Measurements from ENCODE around the gene WDR17. TPM values are rescaled to one million over a fixed set of nuclear protein-coding genes. Genes with fewer than 3 reads are reported as not detected.

Gene WDR17
- total RNA-seq, 4 donors from 2014 or later, result 0.57 to 6.7 (median 1.8) TPM

DNA sequence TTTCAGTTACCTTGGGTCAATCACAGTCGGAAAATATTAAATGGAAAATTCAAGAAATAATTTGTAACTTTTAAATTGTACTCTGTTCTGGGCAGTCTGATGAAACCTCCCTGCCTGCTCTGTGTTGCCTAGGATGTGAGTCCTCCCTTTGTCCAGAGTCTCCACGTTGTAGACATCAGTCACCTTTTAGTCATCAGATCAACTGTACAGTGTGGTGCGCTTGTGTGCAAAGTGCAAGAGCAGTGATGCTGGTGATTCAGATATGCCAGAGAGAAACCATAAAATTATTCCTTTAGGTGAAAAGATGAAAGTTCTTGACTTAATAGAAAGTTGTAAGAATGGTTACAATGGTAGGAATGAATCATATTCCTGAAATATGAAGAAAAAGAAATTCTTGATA lies 128.3 kb downstream of the WDR17 start:
- TF ChIP-seq POLR2A (IDR thresholded peaks at IDR 0.05), result no peak
- TF ChIP-seq, protein P1, sequence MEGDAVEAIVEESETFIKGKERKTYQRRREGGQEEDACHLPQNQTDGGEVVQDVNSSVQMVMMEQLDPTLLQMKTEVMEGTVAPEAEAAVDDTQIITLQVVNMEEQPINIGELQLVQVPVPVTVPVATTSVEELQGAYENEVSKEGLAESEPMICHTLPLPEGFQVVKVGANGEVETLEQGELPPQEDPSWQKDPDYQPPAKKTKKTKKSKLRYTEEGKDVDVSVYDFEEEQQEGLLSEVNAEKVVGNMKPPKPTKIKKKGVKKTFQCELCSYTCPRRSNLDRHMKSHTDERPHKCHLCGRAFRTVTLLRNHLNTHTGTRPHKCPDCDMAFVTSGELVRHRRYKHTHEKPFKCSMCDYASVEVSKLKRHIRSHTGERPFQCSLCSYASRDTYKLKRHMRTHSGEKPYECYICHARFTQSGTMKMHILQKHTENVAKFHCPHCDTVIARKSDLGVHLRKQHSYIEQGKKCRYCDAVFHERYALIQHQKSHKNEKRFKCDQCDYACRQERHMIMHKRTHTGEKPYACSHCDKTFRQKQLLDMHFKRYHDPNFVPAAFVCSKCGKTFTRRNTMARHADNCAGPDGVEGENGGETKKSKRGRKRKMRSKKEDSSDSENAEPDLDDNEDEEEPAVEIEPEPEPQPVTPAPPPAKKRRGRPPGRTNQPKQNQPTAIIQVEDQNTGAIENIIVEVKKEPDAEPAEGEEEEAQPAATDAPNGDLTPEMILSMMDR (IDR thresholded peaks at IDR 0.05), result no peak
- Histone ChIP-seq H3K9me3 (no peaks in the 10 kb centered on the region), H3K36me3 (no peaks in the 10 kb centered on the region), H3K4me1 (no peaks in the 10 kb centered on the region), H3K4me3 (no peak overlapping the region), H3K27ac (no peak overlapping the region), H3K27me3 (no peaks in the 10 kb centered on the region)
- DNase-seq, result no peak

DNA sequence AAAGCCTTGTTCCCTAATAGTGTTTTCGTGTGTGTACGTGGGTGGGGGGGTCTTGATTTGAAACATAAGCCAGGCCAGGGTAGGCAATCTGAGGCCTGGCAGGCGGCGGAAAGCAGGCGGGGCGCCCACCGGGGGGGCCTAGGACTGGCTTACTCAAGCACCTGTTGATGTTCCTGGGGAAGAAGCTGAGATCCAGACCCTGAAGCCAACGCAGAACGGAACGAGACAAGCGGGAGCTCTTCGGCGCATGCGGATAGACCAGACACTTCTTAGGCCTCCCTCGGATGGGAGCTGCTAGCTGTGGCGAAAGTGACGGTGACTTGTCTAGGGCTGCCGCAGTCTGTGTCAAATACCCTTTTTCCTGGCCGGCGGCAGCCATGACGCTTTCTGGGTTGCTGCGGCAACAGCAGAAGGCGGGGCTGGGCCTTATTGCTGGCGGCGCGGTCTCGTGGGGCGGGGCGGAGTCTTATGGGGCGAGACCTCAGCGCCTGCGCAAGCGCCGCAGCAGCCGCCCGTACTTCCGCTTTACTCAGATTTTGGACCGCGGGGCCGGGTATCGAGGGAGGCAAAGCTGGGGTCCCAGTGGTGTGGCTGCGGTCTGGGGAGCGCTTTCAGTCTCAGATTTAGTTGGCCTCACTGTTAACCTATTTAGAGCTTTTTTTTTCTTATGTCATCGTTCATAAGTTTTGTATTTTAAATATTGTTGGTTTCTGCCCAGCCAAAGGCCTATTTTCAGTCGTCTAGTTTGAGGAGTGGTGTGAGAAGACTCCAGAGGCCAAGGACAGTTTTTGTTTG lies 129.7 kb downstream of the WDR17 start, which contains the start of gene SPATA4:
TSS of gene SPATA4 (minus strand) at position 402 of the 795 bp plus-strand sequence. CDS start at position 379, 23 bp downstream.
- no peaks in the 10 kb centered on the region for H3K4me1 ChIP-seq
- no peaks in the 10 kb centered on the region for H3K27me3 ChIP-seq
- H3K9me3 ChIP-seq, result no peaks in the 10 kb centered on the region
- H3K27ac ChIP-seq, result peak within 1 kb of the TSS in 3 of 4 donors; percentile 47 to 68 (median 57)
- H3K36me3 ChIP-seq, result no peaks in the 10 kb centered on the region
- TF ChIP-seq, protein P1 (IDR thresholded peaks at IDR 0.05), result peak in 1 of 6 experiments; percentile 3
- TF ChIP-seq POLR2A (IDR thresholded peaks at IDR 0.05), result peak; percentile 13 to 27
- peak; percentile 93 to 97 (median 93) for DNase-seq
- peak within 1 kb of the TSS; percentile 32 to 55 (median 54) for H3K4me3 ChIP-seq

DNA sequence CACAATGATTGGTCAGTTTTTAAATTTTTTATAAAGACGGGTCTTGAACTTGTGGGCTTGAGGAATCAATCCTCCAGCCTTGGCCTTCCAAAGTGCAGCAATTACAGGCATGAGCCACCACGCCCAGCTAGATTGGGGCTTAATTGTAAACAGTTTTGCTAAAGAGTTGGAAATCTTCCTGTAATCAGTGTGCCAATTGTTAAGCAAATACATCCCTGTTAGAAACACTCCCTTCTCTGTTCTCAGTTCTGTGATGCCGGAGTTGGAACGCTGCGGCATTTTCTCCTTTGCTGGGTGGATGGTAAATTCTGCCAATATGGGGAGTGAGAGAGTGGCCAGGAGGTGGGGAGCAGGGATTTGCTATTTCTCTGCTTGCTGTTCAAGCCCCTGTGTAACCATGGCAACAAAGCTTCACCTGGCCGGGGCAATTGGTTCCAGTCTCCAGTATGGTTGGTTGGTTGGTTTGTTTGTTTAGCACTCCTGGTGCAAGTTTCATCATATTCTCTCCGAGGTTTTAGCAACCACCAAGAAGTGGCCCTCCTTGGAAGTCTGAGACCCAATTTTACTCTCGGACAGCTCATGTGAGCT lies 132.8 kb downstream of the WDR17 start:
- TF ChIP-seq POLR2A (IDR thresholded peaks at IDR 0.05), result no peak
- TF ChIP-seq, protein P1 (IDR thresholded peaks at IDR 0.05), result no peak
- no peak for DNase-seq
- Histone ChIP-seq H3K9me3 (no peaks in the 10 kb centered on the region), H3K36me3 (no peaks in the 10 kb centered on the region), H3K27ac (no peak overlapping the region), H3K4me3 (no peak overlapping the region), H3K4me1 (no peaks in the 10 kb centered on the region), H3K27me3 (no peaks in the 10 kb centered on the region)

DNA sequence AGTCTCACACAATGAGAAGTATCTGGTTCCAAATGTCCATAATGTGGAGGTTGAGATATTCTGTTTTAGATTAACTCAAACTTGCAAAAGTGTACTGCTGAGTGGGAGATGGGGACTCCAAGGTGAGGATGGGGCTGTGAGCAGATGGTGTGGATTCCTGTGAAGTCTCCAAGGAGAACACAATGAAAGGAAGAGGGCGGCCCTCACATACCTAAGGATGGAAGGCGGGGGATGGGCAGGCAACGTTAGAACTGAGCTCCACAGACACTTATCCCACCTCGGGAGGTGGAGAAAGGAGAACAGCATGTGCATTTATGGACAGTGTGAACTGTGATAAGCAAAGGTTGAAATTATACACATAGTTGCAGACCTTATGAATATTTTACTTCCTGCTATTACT lies 139.7 kb downstream of the WDR17 start:
- Histone ChIP-seq H3K9me3 (no peaks in the 10 kb centered on the region), H3K36me3 (no peaks in the 10 kb centered on the region), H3K27me3 (no peaks in the 10 kb centered on the region), H3K4me1 (no peaks in the 10 kb centered on the region), H3K27ac (no peak overlapping the region), H3K4me3 (no peak overlapping the region)
- DNase-seq, result no peak
- no peak for TF ChIP-seq POLR2A (IDR thresholded peaks at IDR 0.05)
- TF ChIP-seq, protein P1 (IDR thresholded peaks at IDR 0.05), result no peak

DNA sequence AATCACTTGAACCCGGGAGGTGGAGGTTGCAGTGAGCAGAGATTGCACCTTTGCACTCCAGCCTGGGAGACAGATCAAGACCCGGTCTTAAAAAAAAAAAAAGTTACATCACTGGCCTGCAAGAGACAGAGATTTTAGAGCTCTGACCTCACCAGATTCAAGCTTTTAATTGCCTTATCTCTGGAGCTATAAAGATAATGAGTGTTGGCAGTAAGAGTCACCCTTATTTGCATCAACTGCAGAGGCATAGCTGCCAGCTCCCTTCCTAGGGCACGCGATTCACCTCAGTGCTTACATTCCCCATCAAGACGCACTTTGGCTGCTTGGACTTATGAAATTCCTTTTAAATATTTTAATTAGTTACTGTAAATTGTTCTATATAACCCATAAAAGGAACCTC lies 142.2 kb downstream of the WDR17 start:
- Histone ChIP-seq H3K4me1 (no peaks in the 10 kb centered on the region), H3K36me3 (no peaks in the 10 kb centered on the region), H3K9me3 (no peaks in the 10 kb centered on the region), H3K4me3 (no peak overlapping the region), H3K27me3 (no peaks in the 10 kb centered on the region), H3K27ac (no peak overlapping the region)
- DNase-seq, result no peak
- no peak for TF ChIP-seq POLR2A (IDR thresholded peaks at IDR 0.05)
- TF ChIP-seq, protein P1 (IDR thresholded peaks at IDR 0.05), result no peak

All from Peyer's patch (tissue), 4 donors.